NCI-H1048 (cell line): ENCODE results near the gene ABCC11.
"Not testable (repeated sequence)": the region's sequence is repeated elsewhere in the genome, so short reads cannot be mapped to it uniquely, and the experiment has no call there.

Experiments used
- DNase-seq: peaks from one replicate; lab custom pipeline; 2025; lab: John Stamatoyannopoulos, UW

Gene ABCC11

DNA sequence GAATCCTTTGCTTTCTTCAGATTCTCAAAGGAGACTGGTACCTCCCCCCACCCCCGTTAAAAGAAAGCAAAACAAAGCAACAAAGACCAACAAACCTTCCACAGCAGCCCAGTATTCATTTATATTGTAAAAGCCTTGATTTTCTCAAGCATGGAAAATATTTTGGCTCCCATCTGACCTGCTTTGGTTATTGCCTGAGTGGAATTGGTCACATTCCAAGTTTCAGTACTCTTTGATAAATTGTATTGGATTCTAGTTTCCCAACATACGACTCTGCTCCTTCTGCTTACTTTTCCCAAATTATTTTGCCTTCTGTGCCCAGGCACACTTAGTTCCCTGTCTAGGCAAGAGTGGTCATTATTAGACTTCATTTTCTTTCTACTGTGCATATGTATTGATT, 1.3 kb downstream of the ABCC11 start:
- DNase-seq = no peak

DNA sequence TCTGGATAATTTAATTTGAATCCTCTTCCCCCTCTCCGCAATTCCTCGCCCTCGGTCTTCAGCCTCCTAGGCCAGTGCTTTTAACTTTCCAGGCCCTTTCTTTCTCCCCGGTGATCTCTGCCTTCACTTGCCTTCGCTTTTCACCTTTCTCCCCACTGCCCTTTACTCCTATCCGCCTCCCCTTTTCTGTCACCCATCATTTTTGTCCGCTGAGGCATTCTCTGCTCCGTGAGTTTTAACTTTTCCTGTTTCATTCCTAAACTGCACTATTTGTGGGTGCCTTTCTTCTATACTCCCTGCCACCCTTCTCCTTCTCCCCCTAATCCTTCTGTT, 2.5 kb downstream of the ABCC11 start:
- DNase-seq = no peak

DNA sequence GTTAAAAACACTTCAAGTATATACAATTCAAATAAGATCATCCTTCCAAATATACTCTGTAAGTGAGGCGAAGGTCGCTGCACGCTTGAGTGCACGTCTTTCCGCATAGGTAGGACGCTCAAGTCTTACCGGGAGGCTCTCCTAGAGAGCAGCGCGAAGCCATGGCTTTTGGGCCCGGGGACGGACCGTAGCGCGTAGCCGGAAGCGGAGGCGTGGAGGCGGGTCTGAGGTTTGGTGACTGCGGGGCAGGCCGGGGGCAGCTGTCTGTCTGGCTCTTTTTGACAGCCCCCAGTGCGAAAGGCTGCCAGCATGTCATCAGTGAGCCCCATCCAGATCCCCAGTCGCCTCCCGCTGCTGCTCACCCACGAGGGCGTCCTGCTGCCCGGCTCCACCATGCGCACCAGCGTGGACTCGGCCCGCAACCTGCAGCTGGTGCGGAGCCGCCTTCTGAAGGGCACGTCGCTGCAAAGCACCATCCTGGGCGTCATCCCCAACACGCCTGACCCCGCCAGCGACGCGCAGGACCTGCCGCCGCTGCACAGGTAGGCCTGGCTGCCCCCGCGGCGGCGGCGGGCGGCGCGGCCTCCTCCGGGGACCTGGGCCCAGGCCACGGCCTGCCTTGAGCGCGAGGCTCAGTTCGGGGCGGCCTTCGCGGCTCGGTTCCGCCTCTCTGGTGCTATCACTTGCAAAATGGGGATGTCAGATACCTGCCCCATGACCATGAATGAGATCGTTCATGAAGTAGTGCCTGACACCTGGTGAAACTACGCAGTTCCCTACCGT, 3.1 kb downstream of the ABCC11 start, which contains the start of gene LONP2:
LONP2 (plus strand) TSS at position 221 of the 783 bp plus-strand sequence; CDS start at position 310, 89 bp downstream.
- peak; percentile 5 for DNase-seq

DNA sequence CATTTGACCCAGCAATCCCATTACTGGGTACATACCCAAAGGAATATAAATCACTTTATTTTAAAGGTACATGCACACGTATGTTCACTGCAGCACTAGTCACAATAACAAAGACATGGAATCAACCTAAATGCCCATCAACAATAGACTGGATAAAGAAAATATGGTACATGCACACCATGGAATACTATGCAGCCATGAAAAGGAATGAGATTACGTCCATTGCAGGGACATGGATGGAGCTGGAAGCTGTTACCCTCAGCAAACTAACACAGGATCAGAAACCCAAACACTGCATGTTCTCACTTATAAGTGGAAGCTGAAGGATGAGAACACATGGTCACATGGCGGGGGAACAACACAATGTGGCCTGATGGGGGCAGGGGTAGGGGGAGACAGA, 7.2 kb downstream of the ABCC11 start:
- DNase-seq = not testable (repeated sequence)

DNA sequence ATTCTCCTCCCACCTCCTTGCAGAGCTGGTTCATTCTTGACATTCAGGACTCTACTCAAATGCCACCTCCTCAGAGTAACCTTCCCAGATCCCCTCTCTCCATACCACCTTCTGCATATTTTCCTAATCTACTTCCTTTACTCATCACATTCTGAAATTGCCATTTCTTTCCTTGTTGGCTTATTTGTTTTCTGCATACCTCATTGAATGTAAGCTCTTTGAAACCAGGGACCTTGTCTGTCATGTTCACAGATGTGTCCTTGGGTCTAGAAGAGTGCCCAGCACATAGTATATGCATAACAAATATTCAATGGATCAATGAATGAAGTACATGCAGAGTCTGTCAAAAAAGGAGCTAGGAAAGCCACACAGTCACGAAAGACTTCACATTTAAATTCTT, 11.1 kb downstream of the ABCC11 start:
- no peak for DNase-seq

DNA sequence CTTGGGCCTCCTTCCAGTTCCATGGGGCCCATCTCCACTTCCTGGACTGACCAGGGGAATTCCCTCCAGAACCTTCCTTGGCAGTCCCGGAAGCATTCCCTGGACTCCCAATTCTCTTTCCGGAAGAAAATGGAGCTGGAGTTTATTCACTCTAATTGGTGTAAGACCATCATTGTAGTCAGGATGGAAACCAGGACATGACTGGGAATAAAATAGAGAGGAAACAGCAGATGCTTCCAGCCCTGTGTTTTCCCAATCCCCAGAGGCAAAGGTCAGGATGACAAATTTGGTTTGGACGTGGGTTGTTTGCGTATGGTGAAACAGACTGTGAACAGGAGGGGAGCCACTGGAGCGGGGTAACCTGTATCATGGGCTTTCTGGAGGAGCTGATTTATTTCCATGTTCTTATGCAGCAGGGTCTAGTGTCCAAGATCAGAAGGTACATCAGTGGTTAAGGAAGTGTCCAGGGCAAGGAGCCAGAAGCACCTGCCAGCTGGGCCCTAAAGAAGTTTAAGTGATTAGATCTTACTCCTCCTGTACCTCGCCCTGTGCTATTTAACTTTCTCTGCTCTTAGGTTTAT, 11.7 kb downstream of the ABCC11 start:
- DNase-seq = no peak

DNA sequence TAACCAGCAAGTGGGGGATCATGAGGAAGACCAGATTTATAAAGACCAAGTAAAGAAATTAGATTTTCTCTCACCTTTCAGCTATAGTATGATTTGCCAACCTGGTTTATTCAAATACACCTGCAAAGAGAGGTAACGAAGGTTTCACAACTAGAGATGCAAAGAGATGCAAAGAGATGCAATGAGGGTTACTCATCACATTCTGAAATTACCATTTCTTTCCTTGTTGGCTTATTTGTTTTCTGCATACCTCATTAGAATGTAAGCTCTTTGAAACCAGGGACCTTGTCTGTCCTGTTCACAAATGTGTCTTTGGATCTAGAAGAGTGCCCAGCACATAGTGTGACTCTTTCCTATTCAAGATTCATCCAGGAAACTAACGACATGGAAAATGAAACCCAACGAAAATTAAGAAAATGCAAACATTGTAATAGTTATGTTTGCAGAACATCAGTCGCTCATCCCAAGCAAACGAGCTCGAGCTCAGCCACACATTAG, 12.2 kb downstream of the ABCC11 start:
- no peak for DNase-seq

DNA sequence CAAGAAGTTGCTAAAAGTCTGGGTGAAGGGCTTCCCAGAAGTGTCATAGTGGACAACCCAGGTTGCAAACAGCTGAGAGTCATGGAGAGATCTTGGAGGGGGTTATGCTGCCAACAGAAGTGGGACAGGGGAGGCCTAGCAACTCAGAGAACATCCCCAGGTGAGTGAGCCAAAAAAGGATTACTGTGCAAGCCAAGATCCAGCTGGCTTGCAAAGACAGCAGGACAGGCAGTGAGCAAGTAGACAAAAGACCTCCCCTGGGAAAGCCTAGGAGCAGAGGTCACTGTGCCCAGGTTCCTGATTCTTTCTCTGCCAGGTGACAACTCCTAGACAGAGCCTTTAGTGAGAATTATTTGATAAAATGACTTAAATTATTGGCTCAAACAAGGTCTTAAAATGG, 12.7 kb downstream of the ABCC11 start:
- no peak for DNase-seq

DNA sequence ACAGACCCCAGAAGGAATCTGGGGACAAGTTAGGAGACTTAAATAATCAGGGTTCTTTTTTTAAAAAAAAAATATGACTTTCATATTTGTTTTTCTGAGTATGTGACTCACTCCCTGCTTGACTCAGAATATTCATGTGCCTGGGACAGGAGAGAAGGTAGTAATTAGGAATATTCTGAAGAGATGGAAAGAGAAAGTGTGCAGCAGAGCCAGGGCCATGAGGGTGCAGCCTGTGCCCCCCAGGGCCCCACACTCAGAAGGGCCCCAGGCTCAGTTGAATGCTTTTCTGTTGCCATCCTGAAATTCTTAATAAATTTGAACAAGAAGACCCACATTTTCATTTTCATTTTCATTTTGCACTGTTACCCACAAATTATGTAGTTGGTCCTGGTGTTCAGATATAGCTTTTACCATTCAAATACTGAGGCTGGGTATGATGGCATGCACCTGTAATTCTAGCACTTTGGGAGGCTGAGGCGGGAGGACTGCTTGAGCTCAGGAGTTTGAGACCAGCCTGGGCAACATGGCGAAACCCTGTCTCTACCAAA, 14.8 kb downstream of the ABCC11 start:
- DNase-seq = no peak

DNA sequence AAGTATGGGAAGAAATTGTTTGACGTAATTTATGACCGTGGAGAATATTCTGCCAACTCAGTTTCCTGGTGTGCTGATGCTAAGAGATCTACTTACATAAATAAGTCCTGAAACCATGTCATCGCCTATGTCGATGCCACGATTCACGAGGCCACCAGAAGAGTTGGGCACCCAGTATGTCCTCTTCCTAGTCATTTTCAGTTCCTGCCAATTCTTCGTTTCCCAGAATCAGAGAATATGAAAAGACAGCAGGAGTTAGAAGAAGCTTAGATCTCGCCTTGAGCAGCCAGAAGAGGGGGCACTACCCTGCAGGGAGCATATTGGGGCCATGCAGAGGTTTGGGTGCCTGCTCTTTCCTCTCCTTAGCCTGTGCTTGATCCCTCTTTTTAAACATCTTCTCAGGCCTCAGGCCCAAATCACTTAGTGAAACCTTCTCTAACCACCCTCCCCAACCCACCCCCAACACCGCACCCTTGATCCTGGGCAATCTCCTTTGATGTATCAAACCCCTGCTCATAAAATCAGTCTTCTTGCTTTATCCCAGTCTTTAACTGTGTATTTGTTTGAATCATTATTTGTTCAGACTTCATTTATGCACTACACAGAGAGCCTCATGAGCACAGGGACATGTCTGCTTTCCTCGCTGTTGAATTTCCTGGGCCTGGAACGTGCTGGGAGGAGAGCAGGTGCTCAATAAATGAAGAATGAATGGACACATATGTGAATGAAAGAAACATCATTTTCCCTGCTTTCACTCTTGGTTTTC, 15.4 kb downstream of the ABCC11 start:
- DNase-seq = no peak

DNA sequence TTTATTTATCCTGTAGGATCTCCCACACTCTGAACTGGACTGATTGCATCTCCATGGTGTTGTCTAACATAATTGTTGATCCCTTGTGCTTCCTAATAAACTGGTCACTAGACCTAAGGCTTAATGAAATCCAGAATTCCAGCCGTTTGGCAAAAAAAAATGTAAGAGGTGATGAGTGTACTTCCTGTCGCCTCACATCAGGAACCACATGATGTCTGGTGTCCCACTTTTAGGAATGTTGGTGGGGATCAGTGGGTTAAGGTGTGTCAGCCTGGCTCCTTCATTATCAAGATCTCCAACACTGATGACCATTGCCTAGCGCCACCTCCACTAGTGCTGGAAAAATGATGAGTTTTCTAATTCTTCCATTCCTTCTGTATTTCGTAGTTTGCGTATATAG, 21.9 kb downstream of the ABCC11 start:
- no peak for DNase-seq

DNA sequence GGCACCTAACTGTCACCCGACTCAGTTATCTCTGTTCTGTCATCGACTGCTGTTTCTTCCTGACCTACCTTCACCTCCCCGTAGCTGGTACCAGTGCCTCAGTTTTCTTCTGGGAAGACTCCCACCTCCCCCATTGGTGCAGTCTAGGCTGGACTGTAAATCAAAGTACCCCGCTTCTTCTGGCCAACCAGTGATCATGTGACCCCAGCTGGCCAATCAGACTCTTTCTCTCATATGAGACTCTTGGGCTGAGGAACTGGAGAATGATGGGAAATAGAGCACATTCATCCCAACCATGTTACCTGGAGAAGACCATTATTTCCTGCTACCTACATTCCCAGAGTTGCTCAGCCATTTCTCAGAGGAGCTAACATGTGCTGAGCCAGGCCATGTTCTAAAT, 23.8 kb downstream of the ABCC11 start:
- DNase-seq = no peak

DNA sequence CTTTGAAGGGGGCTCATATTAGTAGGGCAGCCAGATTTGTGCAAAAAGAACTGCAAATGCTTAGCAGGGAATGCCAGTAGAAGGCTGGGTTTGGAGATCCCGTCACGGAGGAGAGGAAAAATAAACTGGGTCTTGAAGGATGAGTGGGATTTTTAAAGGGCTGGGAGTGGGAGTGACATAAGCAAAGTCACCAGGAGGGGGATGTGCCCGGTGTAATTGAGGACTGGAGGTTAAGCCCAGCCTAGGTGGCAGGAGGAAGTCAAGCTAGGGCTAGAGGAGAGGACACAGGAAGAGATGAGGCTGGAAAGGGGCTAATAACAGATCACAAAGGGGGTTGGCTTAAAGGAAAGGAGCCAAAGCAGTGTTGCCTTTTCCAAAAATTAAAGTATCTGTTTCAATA, 26.4 kb downstream of the ABCC11 start:
- DNase-seq = no peak

DNA sequence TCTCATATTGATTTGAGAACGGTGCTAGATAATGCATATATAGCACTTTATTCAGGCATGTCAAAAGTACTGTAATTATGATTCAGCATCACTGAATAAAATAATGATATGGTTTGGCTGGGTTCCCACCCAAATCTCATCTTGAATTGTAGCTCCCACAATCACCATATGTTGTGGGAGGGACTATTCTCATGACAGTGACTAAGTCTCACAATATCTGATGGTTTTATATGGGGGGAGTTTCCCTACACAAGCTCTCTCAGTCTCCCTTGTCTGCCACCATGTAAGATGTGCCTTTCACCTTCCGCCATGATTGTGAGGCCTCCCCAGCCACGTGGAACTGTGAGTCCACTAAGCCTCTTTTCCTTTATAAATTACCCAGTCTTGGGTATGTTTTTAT, 28.9 kb downstream of the ABCC11 start:
- no peak for DNase-seq

DNA sequence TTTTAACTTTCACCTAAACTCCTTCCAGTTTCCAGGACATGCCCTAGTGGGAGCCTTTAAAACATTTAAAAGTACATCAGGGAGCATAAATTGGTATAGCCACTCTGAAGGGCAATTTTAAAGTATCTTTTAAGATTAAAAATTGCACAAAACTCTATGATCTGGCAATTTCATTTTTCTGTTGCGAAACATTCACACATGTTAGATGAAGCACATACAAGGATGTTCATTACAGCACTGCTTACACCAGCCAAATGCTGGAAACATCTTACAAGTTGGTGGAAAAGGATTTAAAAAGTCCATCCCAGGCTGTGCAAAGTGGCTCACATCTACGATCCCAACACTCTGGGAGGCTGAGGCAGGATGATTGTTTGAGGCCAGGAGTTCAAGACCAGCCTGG, 29.6 kb downstream of the ABCC11 start:
- DNase-seq = no peak

DNA sequence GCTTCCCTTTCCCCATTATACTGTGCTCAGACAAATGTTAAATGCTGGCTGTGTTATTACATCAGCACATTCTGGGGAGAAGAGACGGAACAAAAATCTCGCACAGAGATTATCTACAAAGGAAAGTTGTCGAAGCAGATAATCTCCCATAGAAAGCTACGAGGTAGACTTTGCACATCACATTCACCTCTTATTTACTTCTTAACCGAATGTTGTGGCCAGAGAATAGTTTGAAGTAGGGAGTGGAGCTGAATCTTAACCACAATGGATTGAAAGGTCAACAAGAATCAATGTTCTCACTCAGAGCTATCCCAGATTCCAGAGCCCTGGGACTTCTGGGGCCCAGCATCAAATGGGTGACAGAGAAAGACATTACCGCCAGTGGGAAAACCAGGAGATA, 31.6 kb downstream of the ABCC11 start:
- no peak for DNase-seq

DNA sequence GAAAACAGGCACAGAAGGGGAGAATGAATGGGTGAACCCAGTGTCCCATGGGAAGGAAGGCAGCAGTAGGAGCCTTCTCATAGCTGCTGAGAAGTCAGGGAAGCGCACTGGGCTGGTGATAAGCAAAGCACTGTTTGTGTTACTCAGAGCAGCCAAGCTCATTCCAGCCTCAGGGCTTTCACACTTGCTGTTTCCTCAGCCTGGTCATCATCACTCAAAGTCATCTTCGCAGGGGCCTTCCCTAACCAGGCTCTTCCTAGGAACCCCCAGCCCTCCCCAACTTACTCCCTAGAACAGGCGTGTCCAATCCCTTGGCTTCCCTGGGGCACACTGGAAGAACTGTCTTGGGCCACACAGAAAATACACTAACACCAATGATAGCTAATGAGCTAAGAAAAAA, 35.3 kb downstream of the ABCC11 start:
- no peak for DNase-seq

DNA sequence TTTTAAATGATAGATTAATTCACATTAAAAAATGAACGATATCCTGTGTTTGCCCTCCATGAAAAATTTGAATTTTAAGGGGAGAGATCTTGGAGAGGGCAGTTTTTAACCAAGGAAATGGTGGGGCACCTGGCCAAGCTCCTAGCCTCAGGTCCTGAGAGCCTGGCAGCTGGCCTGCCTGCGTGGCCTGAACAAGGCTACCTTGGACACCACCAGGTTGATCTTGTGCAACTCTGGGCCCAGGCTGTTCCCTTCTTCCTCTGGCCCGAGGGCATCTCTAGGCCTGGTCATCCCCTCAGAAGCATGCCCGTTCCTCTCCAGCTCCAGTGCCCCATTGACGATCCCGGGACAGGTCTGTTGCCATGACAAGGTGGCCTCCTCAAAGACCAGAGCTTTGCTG, 36.6 kb downstream of the ABCC11 start:
- DNase-seq = no peak

DNA sequence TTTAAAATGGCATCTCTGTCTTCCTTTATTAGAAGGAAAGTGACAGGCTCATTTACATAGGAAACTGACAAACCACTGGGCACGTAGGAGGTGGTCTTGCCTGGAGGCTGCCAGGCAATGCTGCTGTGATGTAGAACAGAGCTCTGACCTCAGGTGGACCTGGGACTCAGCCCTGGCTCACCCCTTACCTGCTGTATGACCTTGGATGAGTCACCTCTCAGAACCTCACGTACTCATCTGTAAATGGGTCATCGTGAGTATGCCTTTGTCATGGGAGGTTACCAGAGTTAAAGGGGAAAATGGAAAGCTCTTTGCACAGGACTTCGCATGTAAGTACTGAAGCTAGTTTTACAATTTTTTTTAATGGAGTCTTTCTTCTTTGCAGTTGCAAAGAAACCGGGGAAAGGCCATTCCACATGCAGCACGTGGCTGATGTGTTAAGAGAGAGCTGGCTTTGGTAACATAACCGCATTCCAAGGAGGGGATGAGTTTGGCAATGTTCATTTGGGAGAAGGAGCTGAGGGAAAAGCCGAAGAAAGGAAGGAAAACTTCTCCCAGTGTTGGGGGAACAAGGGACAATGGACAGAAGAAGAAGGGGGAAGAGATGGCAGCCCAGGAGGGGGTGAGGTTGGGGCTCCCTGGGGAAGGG, 40.6 kb downstream of the ABCC11 start:
- DNase-seq = no peak

DNA sequence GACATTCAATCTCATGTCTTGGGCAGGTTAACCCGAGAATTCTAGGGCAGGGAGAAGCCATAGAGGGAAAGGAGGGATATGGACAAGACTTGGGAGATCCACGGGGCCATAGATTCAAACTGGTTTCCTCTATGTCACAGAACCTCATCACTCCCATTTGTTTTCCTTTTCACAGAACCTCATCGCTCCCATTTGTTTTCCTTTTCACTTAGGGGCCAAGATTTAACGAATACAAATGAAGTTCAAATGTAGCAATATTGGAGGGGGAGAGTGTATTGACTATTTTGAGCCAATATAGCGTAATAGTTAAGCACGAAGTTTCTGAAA, 42.6 kb downstream of the ABCC11 start:
- no peak for DNase-seq

DNA sequence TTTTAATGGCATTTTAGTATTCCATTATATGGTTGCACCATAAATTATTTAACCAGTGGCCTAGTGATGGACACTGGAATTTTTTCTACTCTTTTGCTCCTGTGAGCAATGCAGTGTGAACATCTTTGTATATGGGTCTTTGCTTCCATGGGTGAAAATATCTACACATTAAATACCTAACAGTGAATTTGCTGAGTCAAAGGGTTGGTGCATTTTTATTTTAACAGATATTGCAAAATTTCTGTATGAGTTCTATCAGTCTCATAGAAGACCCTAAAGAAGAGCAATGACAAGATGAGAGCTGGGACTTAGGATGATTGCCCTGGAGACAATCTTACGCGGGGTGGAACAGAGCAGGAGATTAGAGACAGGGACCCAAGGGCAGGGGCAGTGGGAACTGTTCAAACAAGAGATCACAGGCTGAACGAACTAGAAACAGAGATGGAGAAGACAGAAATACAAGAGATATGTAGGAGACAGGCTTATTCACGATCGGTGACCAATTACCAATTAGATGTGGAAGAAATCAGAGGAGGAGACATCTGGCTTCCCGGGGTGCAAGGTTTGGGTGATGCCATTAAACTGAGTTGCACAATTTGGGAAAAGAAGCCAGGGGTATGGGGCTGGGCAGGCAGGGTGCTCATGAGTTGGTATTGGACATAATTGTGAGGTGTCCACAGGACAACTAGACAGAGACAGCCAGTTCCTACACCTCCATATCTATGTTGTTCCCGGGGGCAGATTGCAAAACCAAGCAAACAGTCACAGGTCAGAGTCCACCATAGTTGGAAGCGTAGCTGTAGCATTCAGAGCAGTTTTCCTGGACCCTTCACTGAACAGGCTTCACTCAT, 43.1 kb downstream of the ABCC11 start:
- DNase-seq = no peak
